ENCODE data around the gene PCDH9. TPM values are rescaled to one million over a fixed set of nuclear protein-coding genes. Genes with fewer than 3 reads are reported as not detected.

PCDH9 gene
- total RNA-seq, 1 donor from 2014 or later: 0.90 TPM

- DNase-seq (ENCODE audit: low read depth in 2 of 2): no peak
Observed at GRCh38 chr13:66534561-66534960, 695.6 kb downstream of the PCDH9 start.

- no peak for DNase-seq (ENCODE audit: low read depth in 2 of 2)
Observed at GRCh38 chr13:66532845-66533244, 697.3 kb downstream of the PCDH9 start.

DNA sequence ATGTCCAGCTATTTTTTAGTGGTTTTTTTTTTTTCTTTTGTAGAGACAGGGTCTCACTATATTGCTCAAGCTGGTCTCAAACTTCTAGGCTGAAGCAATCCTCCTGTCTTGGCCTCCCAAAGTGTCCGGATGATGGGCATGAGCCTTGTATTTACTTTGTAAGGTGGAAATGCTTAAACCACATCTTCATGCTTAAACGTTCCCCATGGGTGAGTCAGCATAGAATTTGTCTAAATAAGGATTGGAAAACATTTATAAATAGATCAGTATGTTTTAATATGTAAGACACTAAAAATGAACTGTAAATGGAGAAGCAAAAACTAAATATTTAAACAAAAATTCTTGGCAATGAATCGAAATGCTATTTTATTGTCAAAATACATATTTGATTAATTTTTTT is 698.0 kb downstream of the PCDH9 start:
- DNase-seq (ENCODE audit: low read depth in 2 of 2): no peak

DNA sequence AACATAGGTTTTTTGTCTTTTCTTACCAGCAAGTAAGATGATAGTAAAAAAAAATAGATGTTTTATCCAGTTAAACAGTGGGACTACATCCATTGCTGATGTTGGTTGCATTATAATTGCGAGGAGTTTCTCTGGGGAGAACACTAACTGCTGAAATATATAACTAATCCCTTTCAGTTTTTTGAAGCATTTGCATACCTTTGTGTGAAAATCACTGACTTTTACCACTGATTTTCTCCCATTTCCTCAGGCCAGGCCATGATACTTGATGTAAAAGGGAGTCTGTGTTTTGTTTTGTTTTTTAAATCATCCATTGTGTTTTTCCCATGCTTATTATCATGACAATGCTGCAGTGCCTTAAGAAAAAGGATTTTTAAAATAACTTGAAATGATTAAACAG is 699.5 kb downstream of the PCDH9 start:
- no peak for DNase-seq (ENCODE audit: low read depth in 2 of 2)

DNA sequence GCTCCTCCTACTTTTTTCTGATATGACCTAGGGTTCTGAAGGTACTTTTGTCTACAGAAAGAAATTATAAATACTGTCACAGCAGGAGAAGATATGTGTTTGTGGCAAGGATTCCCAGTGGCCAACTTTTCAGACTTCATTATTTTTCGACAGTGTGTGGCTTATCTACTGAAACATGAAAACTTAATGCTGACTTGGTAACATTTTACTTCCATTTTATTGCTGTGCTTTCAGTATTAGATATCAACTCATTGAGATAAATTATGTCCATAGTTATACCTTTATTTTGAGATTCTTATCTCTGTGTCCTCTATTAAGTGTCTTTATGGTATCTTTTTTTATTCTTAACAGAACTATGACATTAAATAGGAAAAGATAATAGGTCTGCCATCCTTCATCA is 700.0 kb downstream of the PCDH9 start:
- no peak for DNase-seq (ENCODE audit: low read depth in 2 of 2)

DNA sequence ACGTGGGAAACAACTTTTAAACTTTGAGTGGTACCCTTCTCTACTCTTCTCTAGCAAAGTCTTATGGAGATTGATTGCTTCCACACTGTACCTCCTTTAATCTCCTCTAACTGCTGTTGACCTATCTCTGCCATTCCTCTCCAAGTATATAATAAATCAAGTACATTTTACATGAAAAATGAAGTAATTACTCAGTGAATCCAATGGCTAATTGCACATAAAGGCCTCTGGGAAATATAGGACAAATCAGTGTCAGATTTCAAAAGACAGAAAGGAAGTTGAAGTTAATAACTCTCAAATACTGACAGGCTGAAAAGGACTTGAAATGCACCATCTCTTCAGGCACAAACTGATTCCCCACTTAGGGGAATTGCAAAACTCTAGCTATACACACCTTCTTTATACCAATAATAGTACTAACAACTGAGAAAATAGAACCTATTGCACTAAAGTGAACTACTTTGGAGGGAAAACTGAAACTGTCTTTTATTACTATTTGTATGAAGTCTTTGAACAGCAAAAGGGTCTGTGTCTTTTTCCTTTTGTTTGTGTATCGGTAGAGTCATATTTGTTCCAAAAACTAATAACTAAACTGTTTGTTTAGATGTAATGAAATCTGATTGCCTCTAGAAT is 701.1 kb downstream of the PCDH9 start:
- DNase-seq (ENCODE audit: low read depth in 2 of 2): no peak

DNA sequence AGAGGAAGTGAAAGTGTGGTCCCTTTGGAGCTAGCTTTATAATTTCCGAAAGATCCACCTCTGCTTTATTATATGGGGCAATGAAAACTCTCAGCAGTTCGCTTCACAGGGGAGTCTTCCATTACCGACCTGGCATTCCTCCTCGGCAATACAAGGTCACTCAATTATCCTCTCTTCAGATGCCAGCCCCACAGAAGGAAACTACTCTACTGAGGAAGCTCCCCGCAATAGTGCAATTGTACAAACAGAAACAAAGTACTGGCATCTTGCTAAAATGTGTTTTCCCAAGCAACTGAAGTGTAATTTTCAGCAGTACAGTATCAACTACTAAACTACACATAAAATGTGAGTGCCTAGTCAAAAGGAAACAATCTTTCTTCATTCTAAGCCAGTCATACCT is 702.0 kb downstream of the PCDH9 start:
- no peak for DNase-seq (ENCODE audit: low read depth in 2 of 2)

- no peak for DNase-seq (ENCODE audit: low read depth in 2 of 2)
Observed at GRCh38 chr13:66520511-66521355, 709.4 kb downstream of the PCDH9 start.

GRCh38 chr13:66519259-66519658 is 710.9 kb downstream of the PCDH9 start:
- no peak for DNase-seq (ENCODE audit: low read depth in 2 of 2)

- DNase-seq (ENCODE audit: low read depth in 2 of 2): no peak
Observed at GRCh38 chr13:66518068-66518467, 712.1 kb downstream of the PCDH9 start.

GRCh38 chr13:66513728-66514127 is 716.4 kb downstream of the PCDH9 start:
- DNase-seq (ENCODE audit: low read depth in 2 of 2): peak in 1 of 2 donors; percentile 24

- DNase-seq (ENCODE audit: low read depth in 2 of 2): no peak
Observed at GRCh38 chr13:66509175-66509574, 721.0 kb downstream of the PCDH9 start.

- DNase-seq (ENCODE audit: low read depth in 2 of 2): no peak
Observed at GRCh38 chr13:66508153-66508909, 721.8 kb downstream of the PCDH9 start.

DNA sequence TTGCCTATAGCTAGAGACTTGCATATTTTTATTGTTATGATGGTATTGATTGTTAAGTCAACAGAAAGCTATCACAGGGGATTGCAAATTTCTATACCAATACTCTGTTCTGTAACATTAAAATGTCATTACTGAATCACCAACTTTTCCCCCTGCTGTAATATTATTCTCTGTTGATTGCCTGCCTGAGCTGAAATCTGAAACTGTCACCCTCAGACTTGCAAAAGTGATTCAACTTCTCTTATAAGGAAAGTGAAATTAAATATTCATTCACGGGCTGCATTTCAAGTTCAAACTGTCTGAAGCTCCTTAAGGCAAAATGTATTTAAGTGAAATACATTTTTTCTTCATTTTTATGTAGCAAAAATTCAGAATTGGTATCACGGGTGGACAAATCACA is 723.2 kb downstream of the PCDH9 start:
- no peak for DNase-seq (ENCODE audit: low read depth in 2 of 2)

- no peak for DNase-seq (ENCODE audit: low read depth in 2 of 2)
Observed at GRCh38 chr13:66506051-66506777, 723.9 kb downstream of the PCDH9 start.

DNA sequence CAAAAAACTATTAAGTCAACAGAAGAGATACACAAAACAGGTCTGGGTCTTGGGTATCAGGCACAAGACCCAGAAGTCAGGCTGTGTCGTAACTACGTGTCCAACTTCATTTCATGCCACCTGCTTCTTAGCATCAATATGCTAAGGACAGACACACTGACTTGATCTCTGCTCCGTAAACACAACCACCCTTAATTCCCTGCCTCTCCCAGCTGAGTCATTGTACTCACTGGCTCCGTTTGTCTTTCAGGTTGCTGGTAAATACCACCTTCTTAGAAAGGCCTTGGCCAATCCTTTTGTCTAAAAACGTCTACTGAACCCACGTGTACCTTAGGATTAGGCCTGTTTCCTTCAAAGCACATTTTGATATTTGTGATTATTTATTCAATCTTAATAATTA is 726.2 kb downstream of the PCDH9 start:
- no peak for DNase-seq (ENCODE audit: low read depth in 2 of 2)

- DNase-seq (ENCODE audit: low read depth in 2 of 2): no peak
Observed at GRCh38 chr13:66501181-66501580, 729.0 kb downstream of the PCDH9 start.

DNA sequence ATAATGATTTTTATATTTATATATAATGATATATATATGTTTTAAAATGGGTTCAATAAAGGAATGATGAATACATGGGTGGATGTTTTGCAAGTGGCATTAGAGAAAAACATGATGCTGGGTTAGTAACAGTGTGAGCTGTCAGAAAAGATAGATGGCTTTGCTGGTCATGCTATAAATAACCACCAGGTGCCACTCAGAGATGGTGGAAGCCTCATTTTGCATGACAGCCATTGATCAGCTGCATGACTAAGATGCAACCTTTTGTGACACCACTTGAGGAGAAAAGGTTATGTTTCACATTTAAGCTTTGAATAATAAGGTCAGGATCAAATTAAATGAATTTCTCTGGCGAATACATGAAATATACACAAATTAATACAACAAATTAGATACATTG is 737.7 kb downstream of the PCDH9 start:
- DNase-seq (ENCODE audit: low read depth in 2 of 2): peak in 1 of 2 donors; percentile 1

- DNase-seq (ENCODE audit: low read depth in 2 of 2): no peak
Observed at GRCh38 chr13:66491251-66491650, 738.9 kb downstream of the PCDH9 start.

DNA sequence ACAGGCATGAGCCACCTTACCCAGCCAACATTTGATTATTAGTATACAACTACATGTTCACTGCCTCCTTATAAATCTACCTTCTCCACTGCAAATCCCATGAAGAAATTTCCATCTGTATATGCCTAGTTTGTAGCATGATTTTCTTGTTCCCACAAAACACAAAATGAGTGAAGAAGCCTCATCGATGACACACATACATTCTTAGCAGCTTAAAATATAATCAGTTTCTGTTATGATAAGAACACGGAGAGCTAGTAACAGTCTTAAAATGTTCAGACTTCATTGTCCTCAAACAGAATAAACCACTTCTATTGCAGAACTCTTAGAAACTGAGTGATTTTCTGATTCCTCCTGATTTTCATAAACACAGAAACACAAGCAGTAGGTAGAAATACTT is 740.5 kb downstream of the PCDH9 start:
- DNase-seq (ENCODE audit: low read depth in 2 of 2): no peak

DNA sequence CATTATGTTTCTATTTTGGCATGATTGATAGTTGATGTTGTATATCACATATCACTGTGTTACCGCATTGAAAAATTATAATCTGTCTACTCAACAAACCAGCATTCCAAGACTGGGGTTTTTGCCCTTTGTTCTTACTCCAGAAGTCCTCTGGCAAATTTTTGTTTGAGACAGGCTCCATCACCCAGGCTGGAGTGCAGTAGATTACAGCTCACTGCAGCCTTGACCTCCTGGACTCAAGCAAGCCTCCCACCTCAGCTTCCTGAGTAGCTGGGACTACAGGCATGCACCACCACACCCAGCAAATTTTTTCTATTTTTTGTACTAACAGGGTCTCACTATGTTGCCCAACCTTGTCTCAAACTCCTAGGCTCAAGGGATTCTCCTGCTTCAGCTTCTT is 741.0 kb downstream of the PCDH9 start:
- DNase-seq (ENCODE audit: low read depth in 2 of 2): no peak

GRCh38 chr13:66483712-66484111 is 746.4 kb downstream of the PCDH9 start:
- DNase-seq (ENCODE audit: low read depth in 2 of 2): no peak
